ENCODE measurements around the gene ALS2CL.

DNA sequence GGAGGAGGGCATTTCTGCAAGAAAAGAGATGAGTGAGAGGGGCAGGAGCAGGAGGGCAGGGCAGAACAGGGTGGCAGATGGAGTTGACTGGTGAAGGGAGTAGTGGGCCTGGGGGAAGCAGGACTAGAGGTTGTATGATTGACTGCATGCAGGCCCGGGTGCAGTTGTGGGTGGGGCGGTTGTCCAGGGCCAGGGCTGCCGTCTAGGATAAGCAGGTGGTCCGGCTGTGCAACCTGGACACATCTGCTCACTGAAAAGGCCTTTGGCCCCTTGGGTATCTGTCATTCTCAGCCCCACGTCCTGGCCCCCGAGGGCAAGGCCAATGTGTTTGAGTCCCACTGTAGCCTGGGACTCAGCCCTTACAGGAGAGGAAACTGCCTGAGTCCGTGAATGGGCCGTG lies 25.4 kb downstream of the ALS2CL start:
- TF ChIP-seq, protein P1, sequence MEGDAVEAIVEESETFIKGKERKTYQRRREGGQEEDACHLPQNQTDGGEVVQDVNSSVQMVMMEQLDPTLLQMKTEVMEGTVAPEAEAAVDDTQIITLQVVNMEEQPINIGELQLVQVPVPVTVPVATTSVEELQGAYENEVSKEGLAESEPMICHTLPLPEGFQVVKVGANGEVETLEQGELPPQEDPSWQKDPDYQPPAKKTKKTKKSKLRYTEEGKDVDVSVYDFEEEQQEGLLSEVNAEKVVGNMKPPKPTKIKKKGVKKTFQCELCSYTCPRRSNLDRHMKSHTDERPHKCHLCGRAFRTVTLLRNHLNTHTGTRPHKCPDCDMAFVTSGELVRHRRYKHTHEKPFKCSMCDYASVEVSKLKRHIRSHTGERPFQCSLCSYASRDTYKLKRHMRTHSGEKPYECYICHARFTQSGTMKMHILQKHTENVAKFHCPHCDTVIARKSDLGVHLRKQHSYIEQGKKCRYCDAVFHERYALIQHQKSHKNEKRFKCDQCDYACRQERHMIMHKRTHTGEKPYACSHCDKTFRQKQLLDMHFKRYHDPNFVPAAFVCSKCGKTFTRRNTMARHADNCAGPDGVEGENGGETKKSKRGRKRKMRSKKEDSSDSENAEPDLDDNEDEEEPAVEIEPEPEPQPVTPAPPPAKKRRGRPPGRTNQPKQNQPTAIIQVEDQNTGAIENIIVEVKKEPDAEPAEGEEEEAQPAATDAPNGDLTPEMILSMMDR (IDR thresholded peaks at IDR 0.05): no peak
- TF ChIP-seq POLR2A (IDR thresholded peaks at IDR 0.05): no peak
